C4-2B (cell line): ENCODE data around the gene GSX2.

Experiments
- CTCF ChIP-seq: fragments of 450-650 bp; conservative IDR thresholded peaks from 2 replicates; pipeline ENCODE4 v1.5.1; 2017; ENCODE audit warnings: mild to moderate bottlenecking
- ZFX ChIP-seq: fragments of 450-650 bp; IDR thresholded peaks from 2 replicates; pipeline ENCODE4 v1.6.1; 2017

DNA sequence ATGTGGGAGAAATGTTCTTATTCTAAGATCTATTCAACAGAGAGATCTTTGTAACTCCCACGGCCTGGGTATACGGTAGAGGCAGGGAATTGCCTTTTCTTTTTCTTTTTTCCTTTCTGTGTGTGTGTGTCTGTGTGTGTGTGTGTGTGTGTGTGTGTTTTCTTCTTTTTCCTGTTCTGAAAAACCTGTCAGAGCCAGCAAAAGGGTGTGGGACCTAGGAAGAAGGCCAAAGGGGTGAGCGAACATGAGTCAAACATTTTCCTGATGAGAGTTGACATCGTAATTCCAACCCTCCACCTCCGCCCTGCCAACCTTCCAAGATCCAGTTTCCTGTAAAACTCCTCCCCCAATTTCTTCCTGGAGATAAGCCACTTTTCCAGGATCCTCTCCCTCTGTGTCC, 32.8 kb upstream of the GSX2 start:
- TF ChIP-seq CTCF (no peak), ZFX (no peak)
